ENCODE data around the gene RFK. TPM values are rescaled to one million over a fixed set of nuclear protein-coding genes. Genes with fewer than 3 reads are reported as not detected.

The RFK gene
- total and polyA plus RNA-seq, 9 of the 15 experiments (the other 6 are each of a cell fraction or from before 2014, with no cell fraction given): 3.8 to 51.1 (median 14.8) TPM

GRCh38 chr9:76394195-76394959 lies at the start of gene RFK (continued):
- TF ChIP-seq ARID4B (CRISPR knock-in tag; IDR thresholded peaks at IDR 0.05) (no peak), MAFF (IDR thresholded peaks at IDR 0.05; ENCODE audit: low read length) (no peak), ZNF431 (CRISPR knock-in tag; IDR thresholded peaks at IDR 0.05) (peak; percentile 35; the same call in 1 of the 2 replicates), BACH1 (tag; IDR thresholded peaks at IDR 0.05) (no peak), ZNF263 (CRISPR knock-in tag; IDR thresholded peaks at IDR 0.05; ENCODE audit: borderline replicate concordance) (peak; percentile 62), CEBPG (CRISPR knock-in tag; IDR thresholded peaks at IDR 0.05) (no peak), CEBPG (tag; conservative IDR thresholded peaks at IDR 0.05 in 1 of 2, IDR thresholded peaks at IDR 0.05 in 1 of 2) (no peak), HSF4 (CRISPR knock-in tag; IDR thresholded peaks at IDR 0.05; ENCODE audit: borderline replicate concordance) (no peak), GABPB2 (CRISPR knock-in tag; conservative IDR thresholded peaks at IDR 0.05) (no peak), ZNF707 (CRISPR knock-in tag; conservative IDR thresholded peaks at IDR 0.05) (no peak), SIRT6 (IDR thresholded peaks at IDR 0.05; ENCODE audit: low read depth, low read length) (no peak), PHTF2 (CRISPR knock-in tag; IDR thresholded peaks at IDR 0.05) (no peak), DEAF1 (CRISPR knock-in tag; IDR thresholded peaks at IDR 0.05) (peak; percentile 92), ZNF780A (CRISPR knock-in tag; IDR thresholded peaks at IDR 0.05) (no peak), ZNF57 (CRISPR knock-in tag; IDR thresholded peaks at IDR 0.05) (no peak), NFIC (IDR thresholded peaks at IDR 0.05) (peak; percentile 51; the same call in 1 of the 2 replicates), HDAC3 (IDR thresholded peaks at IDR 0.05; ENCODE audit: borderline replicate concordance, partially characterized antibody) (no peak), RAD21 (CRISPR knock-in tag; conservative IDR thresholded peaks at IDR 0.05 in 1 of 2, IDR thresholded peaks at IDR 0.05 in 1 of 2) (peak; percentile 58 to 65), DPF2 (IDR thresholded peaks at IDR 0.05) (0 out of 2 replicates have a peak, but pooled peaks have one; percentile 9), EGR1 (conservative IDR thresholded peaks at IDR 0.05) (peak; percentile 47; the same call in 1 of the 2 replicates), SREBF2 (CRISPR knock-in tag; IDR thresholded peaks at IDR 0.05) (no peak), MEIS2 (IDR thresholded peaks at IDR 0.05; ENCODE audit: partially characterized antibody) (no peak)
- TF ChIP-seq, protein P1, sequence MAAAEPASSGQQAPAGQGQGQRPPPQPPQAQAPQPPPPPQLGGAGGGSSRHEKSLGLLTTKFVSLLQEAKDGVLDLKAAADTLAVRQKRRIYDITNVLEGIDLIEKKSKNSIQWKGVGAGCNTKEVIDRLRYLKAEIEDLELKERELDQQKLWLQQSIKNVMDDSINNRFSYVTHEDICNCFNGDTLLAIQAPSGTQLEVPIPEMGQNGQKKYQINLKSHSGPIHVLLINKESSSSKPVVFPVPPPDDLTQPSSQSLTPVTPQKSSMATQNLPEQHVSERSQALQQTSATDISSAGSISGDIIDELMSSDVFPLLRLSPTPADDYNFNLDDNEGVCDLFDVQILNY (CRISPR knock-in tag; IDR thresholded peaks at IDR 0.05): no peak
